ENCODE measurements around the gene OPRM1. TPM values are rescaled to one million over a fixed set of nuclear protein-coding genes. Genes with fewer than 3 reads are reported as not detected.

The OPRM1 gene
- total RNA-seq = not detected
- long read RNA-seq = 0 reads

DNA sequence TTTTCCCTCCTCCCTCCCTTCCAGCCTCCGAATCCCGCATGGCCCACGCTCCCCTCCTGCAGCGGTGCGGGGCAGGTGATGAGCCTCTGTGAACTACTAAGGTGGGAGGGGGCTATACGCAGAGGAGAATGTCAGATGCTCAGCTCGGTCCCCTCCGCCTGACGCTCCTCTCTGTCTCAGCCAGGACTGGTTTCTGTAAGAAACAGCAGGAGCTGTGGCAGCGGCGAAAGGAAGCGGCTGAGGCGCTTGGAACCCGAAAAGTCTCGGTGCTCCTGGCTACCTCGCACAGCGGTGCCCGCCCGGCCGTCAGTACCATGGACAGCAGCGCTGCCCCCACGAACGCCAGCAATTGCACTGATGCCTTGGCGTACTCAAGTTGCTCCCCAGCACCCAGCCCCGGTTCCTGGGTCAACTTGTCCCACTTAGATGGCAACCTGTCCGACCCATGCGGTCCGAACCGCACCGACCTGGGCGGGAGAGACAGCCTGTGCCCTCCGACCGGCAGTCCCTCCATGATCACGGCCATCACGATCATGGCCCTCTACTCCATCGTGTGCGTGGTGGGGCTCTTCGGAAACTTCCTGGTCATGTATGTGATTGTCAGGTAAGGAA lies at the start of gene OPRM1:
OPRM1 (plus strand) TSS at position 10 of the 612 bp plus-strand sequence; CDS start at position 315, 305 bp downstream.
- no peak within 1 kb of the TSS for H3K4me3 ChIP-seq
- intact Hi-C loops (cut with DNase I) = no loop called here
- ATAC-seq (peak; percentile 71), DNase-seq (peak; percentile 69)
- H3K9me3 ChIP-seq = no peaks in the 10 kb centered on the region
- H3K27me3 ChIP-seq = peaks cover 17% of the 10 kb centered on the region
- no peak within 1 kb of the TSS for H3K27ac ChIP-seq
- H3K4me1 ChIP-seq = no peaks in the 10 kb centered on the region
- TF ChIP-seq, protein P1, sequence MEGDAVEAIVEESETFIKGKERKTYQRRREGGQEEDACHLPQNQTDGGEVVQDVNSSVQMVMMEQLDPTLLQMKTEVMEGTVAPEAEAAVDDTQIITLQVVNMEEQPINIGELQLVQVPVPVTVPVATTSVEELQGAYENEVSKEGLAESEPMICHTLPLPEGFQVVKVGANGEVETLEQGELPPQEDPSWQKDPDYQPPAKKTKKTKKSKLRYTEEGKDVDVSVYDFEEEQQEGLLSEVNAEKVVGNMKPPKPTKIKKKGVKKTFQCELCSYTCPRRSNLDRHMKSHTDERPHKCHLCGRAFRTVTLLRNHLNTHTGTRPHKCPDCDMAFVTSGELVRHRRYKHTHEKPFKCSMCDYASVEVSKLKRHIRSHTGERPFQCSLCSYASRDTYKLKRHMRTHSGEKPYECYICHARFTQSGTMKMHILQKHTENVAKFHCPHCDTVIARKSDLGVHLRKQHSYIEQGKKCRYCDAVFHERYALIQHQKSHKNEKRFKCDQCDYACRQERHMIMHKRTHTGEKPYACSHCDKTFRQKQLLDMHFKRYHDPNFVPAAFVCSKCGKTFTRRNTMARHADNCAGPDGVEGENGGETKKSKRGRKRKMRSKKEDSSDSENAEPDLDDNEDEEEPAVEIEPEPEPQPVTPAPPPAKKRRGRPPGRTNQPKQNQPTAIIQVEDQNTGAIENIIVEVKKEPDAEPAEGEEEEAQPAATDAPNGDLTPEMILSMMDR (IDR thresholded peaks at IDR 0.05) = no peak
- no peaks in the 10 kb centered on the region for H3K36me3 ChIP-seq

DNA sequence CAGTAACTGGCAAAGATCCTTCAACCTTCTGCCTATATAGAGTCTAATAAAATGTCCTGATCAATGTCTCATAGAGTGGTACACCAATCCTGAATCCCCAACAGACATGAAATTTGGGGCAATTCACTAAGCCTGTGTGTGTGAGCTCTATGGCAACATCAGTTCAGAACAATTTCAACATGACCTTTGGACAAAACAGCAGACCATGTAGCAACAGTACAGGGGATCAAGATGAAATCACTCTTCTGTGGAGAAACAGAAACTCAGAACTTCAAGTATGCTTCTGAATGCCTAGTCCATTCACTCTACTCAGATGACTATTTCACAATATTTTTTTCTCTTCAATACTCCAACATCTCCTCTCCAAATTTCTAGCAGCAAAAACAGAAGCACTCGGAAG lies 49.1 kb upstream of the OPRM1 start:
- no peaks in the 10 kb centered on the region for H3K9me3 ChIP-seq
- TF ChIP-seq, protein P1 (IDR thresholded peaks at IDR 0.05) = no peak
- no peaks in the 10 kb centered on the region for H3K4me1 ChIP-seq
- intact Hi-C loops (cut with DNase I) = no loop called here
- H3K27ac ChIP-seq = no peak overlapping the region
- no peak overlapping the region for H3K4me3 ChIP-seq
- ATAC-seq (peak; percentile 48), DNase-seq (no peak)
- no peaks in the 10 kb centered on the region for H3K27me3 ChIP-seq
- H3K36me3 ChIP-seq = no peaks in the 10 kb centered on the region

DNA sequence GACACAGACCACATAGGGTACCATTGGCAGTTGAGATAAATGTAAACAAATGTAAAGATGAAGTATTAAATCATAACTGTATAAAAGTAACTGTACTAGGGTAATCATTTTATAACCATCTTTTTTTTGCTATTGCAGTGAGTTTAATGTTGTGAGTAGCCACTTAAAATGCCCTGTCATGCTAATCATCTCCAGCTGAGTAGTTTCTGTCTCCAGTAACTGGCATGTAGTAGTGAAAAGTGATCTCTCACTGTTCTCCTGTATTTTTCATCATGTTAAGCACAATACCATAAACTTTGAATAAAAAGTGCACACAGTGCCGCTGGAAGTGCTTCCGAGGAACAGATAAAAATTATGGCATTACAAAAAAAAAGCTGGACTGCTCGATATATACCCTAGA lies 45.0 kb upstream of the OPRM1 start:
- Histone ChIP-seq H3K4me1 (no peaks in the 10 kb centered on the region), H3K27ac (no peak overlapping the region), H3K36me3 (no peaks in the 10 kb centered on the region), H3K27me3 (no peaks in the 10 kb centered on the region), H3K4me3 (no peak overlapping the region), H3K9me3 (no peaks in the 10 kb centered on the region)
- ATAC-seq (no peak), DNase-seq (no peak)
- TF ChIP-seq, protein P1 (IDR thresholded peaks at IDR 0.05) = no peak
- intact Hi-C loops (cut with DNase I) = no loop called here

DNA sequence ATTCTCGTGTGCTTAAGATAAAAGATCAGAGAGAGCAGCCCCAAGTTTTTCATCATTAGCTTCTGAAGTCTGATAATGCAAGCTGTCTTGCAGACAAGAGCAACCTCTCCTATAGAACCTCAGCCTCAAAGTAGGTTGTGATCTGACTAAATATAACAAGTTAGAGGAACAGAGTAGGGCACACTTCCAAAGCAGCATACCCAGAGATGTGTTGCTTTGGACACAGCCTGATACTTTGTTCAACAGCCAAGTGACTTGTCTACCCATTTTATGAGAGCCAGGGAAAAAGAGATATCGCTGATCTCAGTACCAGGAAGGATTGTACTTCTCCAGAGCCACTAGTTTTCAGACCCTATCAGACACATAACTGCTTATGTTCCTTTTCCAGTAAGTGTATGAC lies 44.2 kb upstream of the OPRM1 start:
- Histone ChIP-seq H3K36me3 (no peaks in the 10 kb centered on the region), H3K4me3 (no peak overlapping the region), H3K9me3 (no peaks in the 10 kb centered on the region), H3K27me3 (no peaks in the 10 kb centered on the region), H3K27ac (no peak overlapping the region), H3K4me1 (no peaks in the 10 kb centered on the region)
- TF ChIP-seq, protein P1 (IDR thresholded peaks at IDR 0.05) = no peak
- intact Hi-C loops (cut with DNase I) = no loop called here
- no peak for ATAC-seq
- no peak for DNase-seq

DNA sequence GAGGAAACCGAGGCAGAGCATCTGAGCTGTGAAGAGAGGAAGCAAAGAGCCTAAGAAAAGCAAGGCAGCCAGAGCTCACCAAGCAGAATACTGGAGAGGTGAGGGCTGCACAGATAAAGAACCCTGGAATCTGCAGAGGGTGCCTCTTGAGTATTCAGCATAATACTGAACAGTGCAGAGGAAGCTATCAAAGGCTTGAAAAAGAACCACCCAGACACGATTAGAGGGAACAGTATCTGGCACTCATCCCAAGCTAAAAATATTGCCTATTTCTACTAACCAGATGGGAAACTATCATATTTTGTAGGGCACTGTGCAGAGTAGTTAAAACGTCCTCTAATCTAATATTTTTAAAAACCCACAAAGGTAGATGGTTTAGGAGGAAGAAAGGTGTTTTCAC lies 41.8 kb upstream of the OPRM1 start:
- ATAC-seq (no peak), DNase-seq (no peak)
- Histone ChIP-seq H3K27ac (no peak overlapping the region), H3K4me1 (no peaks in the 10 kb centered on the region), H3K9me3 (no peaks in the 10 kb centered on the region), H3K36me3 (no peaks in the 10 kb centered on the region), H3K27me3 (no peaks in the 10 kb centered on the region), H3K4me3 (no peak overlapping the region)
- intact Hi-C loops (cut with DNase I) = no loop called here
- TF ChIP-seq, protein P1 (IDR thresholded peaks at IDR 0.05) = no peak
